HCT116 (cell line): ENCODE measurements around the gene NMNAT3. TPM values are rescaled to one million over a fixed set of nuclear protein-coding genes. Genes with fewer than 3 reads are reported as not detected.

Source experiments
- ATAC-seq: fragments of 200-7000 bp; cut with Tn5 transposase; 2 replicates; pipeline ENCODE4 v1.9.1; 2020; ENCODE audit warnings: mild to moderate bottlenecking, moderate library complexity
- BruUV-seq: library from RNA; stranded (reverse); fragments of 400-500 nt; replicated peaks from 2 replicates; lab custom pipeline; 2021; lab: Mats Ljungman, UMichigan
- CTCF ChIA-PET: fragments of 300-600 bp; sonication (Branson Sonifier 250); formaldehyde crosslinking; loops from one replicate; lab custom pipeline; 2021; ENCODE audit warnings: antibody characterized with exemption; lab: Charles Lee
- POLR2A ChIA-PET: fragments of 300-600, 350-600 bp; sonication (Branson Sonifier 250); formaldehyde crosslinking; loops from one replicate; lab custom pipeline; 2021; ENCODE audit warnings: antibody characterized with exemption; lab: Charles Lee
- RAD21 ChIA-PET, 2 experiments: fragments of 300-600 bp; sonication (Branson Sonifier 250); formaldehyde crosslinking; loops; one replicate each; lab custom pipeline; 2023; ENCODE audit warnings: low total read pairs in 2 of 2; ENCODE audit not compliant: uncharacterized antibody in 2 of 2, unreplicated experiment in 2 of 2, low non-redundant PET in 1 of 2; lab: Charles Lee
- DNase-seq: peaks from one replicate; pipeline ENCODE4 v3.0.0-alpha.2; 2010; ENCODE audit warnings: low read depth, low spot score
- H2AFZ ChIP-seq: fragments of 200-600 bp; shearing (Covaris generic), sonication (generic); 2 replicates; pipeline ENCODE4 v1.6.1; 2017; ENCODE audit warnings: low read depth, mixed run types, mixed read lengths, antibody characterized with exemption, low read length; ENCODE audit not compliant: poor library complexity, severe bottlenecking
- H3K27ac ChIP-seq: 2 replicates; pipeline ENCODE4 v1.5.1; 2012; ENCODE audit warnings: low read depth, low read length
- H3K27me3 ChIP-seq: fragments of 200-600 bp; sonication (generic); 2 replicates; pipeline ENCODE4 v1.6.1; 2016; ENCODE audit warnings: mixed run types, low read length, mixed read lengths; ENCODE audit not compliant: insufficient read depth
- H3K36me3 ChIP-seq, 2 experiments: fragments of 200-500 bp in 1 of 2; fragments of 200-600 bp in 1 of 2; sonication (Bioruptor generic) in 1 of 2; sonication (generic) in 1 of 2; 2 replicates each; pipeline versions ENCODE4 v1.5.1 to v1.6.1; 2014 to 2016; ENCODE audit warnings: low read length in 2 of 2, inconsistent platforms in 1 of 2, mixed read lengths in 1 of 2, mixed run types in 1 of 2; ENCODE audit not compliant: insufficient read depth in 2 of 2, control insufficient read depth in 1 of 2
- H3K4me1 ChIP-seq, 2 experiments: fragments of 200-600 bp in 1 of 2; sonication (generic) in 1 of 2; 2 replicates each; pipeline versions ENCODE4 v1.5.1 to v1.6.1; 2012 to 2017; ENCODE audit warnings: low read length in 2 of 2, inconsistent platforms in 1 of 2, mild to moderate bottlenecking in 1 of 2, mixed read lengths in 1 of 2, mixed run types in 1 of 2, moderate library complexity in 1 of 2; ENCODE audit not compliant: insufficient read depth in 2 of 2, control insufficient read depth in 1 of 2
- H3K4me2 ChIP-seq: fragments of 200-600 bp; sonication (generic); 2 replicates; pipeline ENCODE4 v1.6.1; 2017; ENCODE audit warnings: mixed run types, low read length, mixed read lengths
- H3K4me3 ChIP-seq, 2 experiments: fragments of 200-600 bp in 1 of 2; sonication (generic) in 1 of 2; replicated peaks in 1 of 2; 2 replicates each; pipeline ENCODE4 v1.5.1; 2011 to 2016; ENCODE audit warnings: low read length in 2 of 2, control low read depth in 1 of 2, low read depth in 1 of 2, mild to moderate bottlenecking in 1 of 2, mixed read lengths in 1 of 2, mixed run types in 1 of 2
- H3K79me2 ChIP-seq: fragments of 200-600 bp; sonication (generic); 2 replicates; pipeline ENCODE4 v1.6.1; 2017; ENCODE audit warnings: mild to moderate bottlenecking, mixed run types, low read length, moderate library complexity, mixed read lengths; ENCODE audit not compliant: insufficient read depth
- H3K9ac ChIP-seq: fragments of 200-600 bp; sonication (generic); 2 replicates; pipeline ENCODE4 v1.6.1; 2016; ENCODE audit warnings: low read length, mixed read lengths
- H3K9me2 ChIP-seq: fragments of 200-600 bp; sonication (generic), shearing (Covaris generic); 2 replicates; pipeline ENCODE4 v1.6.1; 2017; ENCODE audit warnings: mixed run types, mild to moderate bottlenecking, moderate library complexity; ENCODE audit not compliant: insufficient read depth
- H3K9me3 ChIP-seq, 2 experiments: fragments of 200-500 bp in 1 of 2; fragments of 200-600 bp in 1 of 2; sonication (Bioruptor generic) in 1 of 2; sonication (generic) in 1 of 2; 2 replicates each; pipeline ENCODE4 v1.6.1; 2014 to 2017; ENCODE audit warnings: low read length in 2 of 2, mixed read lengths in 2 of 2, inconsistent platforms in 1 of 2, low read depth in 1 of 2, mild to moderate bottlenecking in 1 of 2, mixed run types in 1 of 2, moderate library complexity in 1 of 2; ENCODE audit not compliant: control insufficient read depth in 1 of 2, insufficient read depth in 1 of 2
- H4K20me1 ChIP-seq: fragments of 200-600 bp; sonication (generic), shearing (Covaris generic); 2 replicates; pipeline ENCODE4 v1.6.1; 2017; ENCODE audit warnings: mixed run types, mild to moderate bottlenecking, moderate library complexity; ENCODE audit not compliant: insufficient read depth
- CBX3 ChIP-seq: IDR thresholded peaks from 2 replicates; pipeline ENCODE4 v1.6.1; 2012; ENCODE audit warnings: low read depth
- CEBPB ChIP-seq: IDR thresholded peaks from 2 replicates; pipeline ENCODE4 v1.6.1; 2012; ENCODE audit warnings: low read depth
- EZH2 ChIP-seq: fragments of 200-600 bp; sonication (generic); IDR thresholded peaks from 2 replicates; pipeline ENCODE4 v1.6.1; 2017; ENCODE audit warnings: antibody characterized with exemption, mixed run types
- FOSL1 ChIP-seq: IDR thresholded peaks from 2 replicates; pipeline ENCODE4 v1.6.1; 2012; ENCODE audit warnings: low read depth
- JUND ChIP-seq: IDR thresholded peaks from 2 replicates; pipeline ENCODE4 v1.6.1; 2012
- POLR2A ChIP-seq: IDR thresholded peaks from 2 replicates; pipeline ENCODE4 v1.7.0; 2011; ENCODE audit warnings: borderline replicate concordance; ENCODE audit not compliant: insufficient read depth, insufficient read length; ENCODE audit errors: extremely low read depth
- POLR2AphosphoS5 ChIP-seq: IDR thresholded peaks from 2 replicates; pipeline ENCODE4 v1.6.1; 2011; ENCODE audit warnings: mild to moderate bottlenecking, low read depth, low read length, moderate library complexity
- RAD21 ChIP-seq: IDR thresholded peaks from 2 replicates; pipeline ENCODE4 v1.6.1; 2012; ENCODE audit warnings: low read depth, mild to moderate bottlenecking
- SIN3A ChIP-seq: IDR thresholded peaks from 2 replicates; pipeline ENCODE4 v1.6.1; 2012; ENCODE audit warnings: low read depth
- SP1 ChIP-seq: IDR thresholded peaks from 2 replicates; pipeline ENCODE4 v1.6.1; 2012; ENCODE audit warnings: low read depth
- TCF7L2 ChIP-seq: IDR thresholded peaks from 2 replicates; pipeline ENCODE4 v1.7.0; 2011; ENCODE audit warnings: borderline replicate concordance, inconsistent platforms; ENCODE audit not compliant: insufficient read depth, insufficient read length; ENCODE audit errors: extremely low read depth
- YY1 ChIP-seq: IDR thresholded peaks from 2 replicates; pipeline ENCODE4 v1.6.1; 2011; ENCODE audit warnings: low read length, low read depth, moderate library complexity, mild to moderate bottlenecking; ENCODE audit not compliant: insufficient replicate concordance; ENCODE audit errors: extremely low read depth
- ZNF274 ChIP-seq: fragments of 200-500 bp; sonication (Bioruptor generic); IDR thresholded peaks from 2 replicates; pipeline ENCODE4 v1.6.1; 2014; ENCODE audit warnings: mild to moderate bottlenecking, low read depth, low read length, inconsistent platforms
- intact Hi-C: fragments of 100-400 bp; cut with micrococcal nuclease; formaldehyde crosslinking; loops from 2 replicates; pipeline ENCODE4 v1.10.0; 2022
- total RNA-seq: library from RNA; stranded (reverse); gene quantifications from one replicate; pipeline ENCODE4 v1.2.1, GENCODE V29; 2021; ENCODE audit not compliant: unreplicated experiment
- TF ChIP-seq, protein P1 (sequence below): IDR thresholded peaks from 2 replicates; pipeline ENCODE4 v1.6.1; 2012
- TF ChIP-seq, protein P2 (sequence below), 3 experiments: fragments of 200-600 bp in 1 of 3; sonication (generic) in 1 of 3; IDR thresholded peaks in 2 of 3; conservative IDR thresholded peaks in 1 of 3; 2 replicates each; pipeline ENCODE4 v1.5.1; 2012 to 2017; ENCODE audit warnings: low read depth in 2 of 3, low read length in 2 of 3, antibody characterized with exemption in 1 of 3, borderline replicate concordance in 1 of 3, control low read depth in 1 of 3, mild to moderate bottlenecking in 1 of 3, mixed read lengths in 1 of 3, mixed run types in 1 of 3, moderate library complexity in 1 of 3; ENCODE audit not compliant: insufficient read depth in 1 of 3

Gene NMNAT3
- total RNA-seq, 1 experiment from 2014 or later = 5.7 TPM

DNA sequence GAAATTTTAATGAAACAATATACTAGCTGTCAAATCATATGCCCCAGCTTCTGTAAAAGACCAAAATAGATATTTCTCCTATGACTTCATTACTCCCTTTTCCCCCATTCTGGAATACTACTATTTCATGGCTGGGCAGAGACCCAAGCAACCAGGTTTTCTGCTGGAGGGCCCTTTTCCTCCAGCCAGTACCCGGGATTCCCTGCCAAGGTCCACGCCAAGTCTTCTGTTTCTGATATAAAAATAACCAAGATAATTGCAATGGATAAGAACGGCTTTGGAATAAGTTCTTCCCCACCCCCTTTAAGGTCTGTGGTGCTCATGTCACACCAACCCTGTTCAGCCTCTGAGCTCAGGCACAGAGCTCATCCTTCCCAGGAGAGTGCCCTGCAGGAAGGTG lies 17.2 kb upstream of the NMNAT3 start:
- Histone ChIP-seq H3K9me2 (no peaks in the 10 kb centered on the region), H3K4me1 (no peaks in the 10 kb centered on the region), H3K9me3 (no peaks in the 10 kb centered on the region), H3K27ac (no peak overlapping the region), H3K79me2 (no peaks in the 10 kb centered on the region), H3K4me3 (no peak overlapping the region), H3K27me3 (peaks cover 16% of the 10 kb centered on the region), H3K36me3 (no peaks in the 10 kb centered on the region), H2AFZ (no peak overlapping the region), H3K4me2 (no peak overlapping the region), H4K20me1 (no peaks in the 10 kb centered on the region), H3K9ac (no peak overlapping the region)
- DNase-seq (no peak), ATAC-seq (no peak)
- BruUV-seq = no TSS peak
- POLR2A ChIA-PET = no interaction called here
- intact Hi-C loops = no loop called here
- RAD21 ChIA-PET = no interaction called here
- TF ChIP-seq SP1 (no peak), JUND (no peak), FOSL1 (no peak), SIN3A (no peak), POLR2A (no peak), POLR2AphosphoS5 (no peak), ZNF274 (no peak), RAD21 (no peak), EZH2 (no peak), YY1 (no peak), TCF7L2 (no peak), CEBPB (no peak), CBX3 (no peak)
- TF ChIP-seq, protein P1, sequence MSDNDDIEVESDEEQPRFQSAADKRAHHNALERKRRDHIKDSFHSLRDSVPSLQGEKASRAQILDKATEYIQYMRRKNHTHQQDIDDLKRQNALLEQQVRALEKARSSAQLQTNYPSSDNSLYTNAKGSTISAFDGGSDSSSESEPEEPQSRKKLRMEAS = no peak
- TF ChIP-seq, protein P2, sequence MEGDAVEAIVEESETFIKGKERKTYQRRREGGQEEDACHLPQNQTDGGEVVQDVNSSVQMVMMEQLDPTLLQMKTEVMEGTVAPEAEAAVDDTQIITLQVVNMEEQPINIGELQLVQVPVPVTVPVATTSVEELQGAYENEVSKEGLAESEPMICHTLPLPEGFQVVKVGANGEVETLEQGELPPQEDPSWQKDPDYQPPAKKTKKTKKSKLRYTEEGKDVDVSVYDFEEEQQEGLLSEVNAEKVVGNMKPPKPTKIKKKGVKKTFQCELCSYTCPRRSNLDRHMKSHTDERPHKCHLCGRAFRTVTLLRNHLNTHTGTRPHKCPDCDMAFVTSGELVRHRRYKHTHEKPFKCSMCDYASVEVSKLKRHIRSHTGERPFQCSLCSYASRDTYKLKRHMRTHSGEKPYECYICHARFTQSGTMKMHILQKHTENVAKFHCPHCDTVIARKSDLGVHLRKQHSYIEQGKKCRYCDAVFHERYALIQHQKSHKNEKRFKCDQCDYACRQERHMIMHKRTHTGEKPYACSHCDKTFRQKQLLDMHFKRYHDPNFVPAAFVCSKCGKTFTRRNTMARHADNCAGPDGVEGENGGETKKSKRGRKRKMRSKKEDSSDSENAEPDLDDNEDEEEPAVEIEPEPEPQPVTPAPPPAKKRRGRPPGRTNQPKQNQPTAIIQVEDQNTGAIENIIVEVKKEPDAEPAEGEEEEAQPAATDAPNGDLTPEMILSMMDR (IDR thresholded peaks at IDR 0.05 in 2 of 3, conservative IDR thresholded peaks at IDR 0.05 in 1 of 3; ENCODE audit: borderline replicate concordance in 1 of 3, insufficient read depth in 1 of 3, low read depth in 2 of 3, low read length in 2 of 3) = no peak
- CTCF ChIA-PET = no interaction called here
